ENCODE results near the gene ZFP36L1.

ZFP36L1 gene

DNA sequence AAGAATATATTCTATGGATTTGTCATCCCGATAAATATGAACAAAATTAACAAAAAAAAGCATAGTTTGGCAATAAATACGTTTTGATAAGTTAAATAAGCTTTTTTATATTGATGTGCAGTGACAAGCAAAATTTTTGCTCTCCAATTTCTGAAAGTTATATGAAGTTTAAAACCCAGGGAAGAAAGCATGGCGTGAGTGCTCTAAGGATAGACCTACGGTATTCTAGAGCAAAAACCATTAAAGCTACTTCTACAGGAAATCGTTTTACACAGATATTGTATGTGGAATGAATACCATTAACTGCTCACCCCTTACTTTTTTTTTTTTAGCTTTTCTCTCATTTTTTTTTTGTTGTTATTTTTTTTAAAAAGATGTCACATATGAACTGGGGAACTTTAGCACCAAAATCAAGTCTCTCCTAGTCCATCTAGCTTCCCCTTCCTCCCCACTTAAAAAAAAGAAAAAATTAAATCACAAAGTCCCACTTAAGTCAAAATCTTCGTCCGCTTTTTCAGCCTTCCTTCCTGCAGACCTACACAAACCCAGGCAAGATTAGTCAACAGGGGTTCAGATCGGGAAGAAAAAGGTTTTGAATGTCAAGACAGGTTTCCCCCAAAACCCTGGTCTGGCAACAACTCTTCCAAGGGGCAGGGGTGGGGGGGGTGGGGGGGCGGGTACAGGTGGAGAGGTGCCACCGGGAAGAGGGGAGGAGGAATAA lies 4.4 kb downstream of the ZFP36L1 start:
- in situ Hi-C loops (cut with MboI; ENCODE audit: low sequenced_read_pairs): no loop called here
- H3K4me3 ChIP-seq: no peak overlapping the region
- H3K4me1 ChIP-seq: peaks cover 5% of the 10 kb centered on the region
- no peak for DNase-seq (ENCODE audit: low spot score in 2 of 2)
- H3K27me3 ChIP-seq (ENCODE audit: low read depth): no peaks in the 10 kb centered on the region
- H3K9me3 ChIP-seq: no peaks in the 10 kb centered on the region
- H3K36me3 ChIP-seq (replicated peaks): peaks cover 20% of the 10 kb centered on the region

DNA sequence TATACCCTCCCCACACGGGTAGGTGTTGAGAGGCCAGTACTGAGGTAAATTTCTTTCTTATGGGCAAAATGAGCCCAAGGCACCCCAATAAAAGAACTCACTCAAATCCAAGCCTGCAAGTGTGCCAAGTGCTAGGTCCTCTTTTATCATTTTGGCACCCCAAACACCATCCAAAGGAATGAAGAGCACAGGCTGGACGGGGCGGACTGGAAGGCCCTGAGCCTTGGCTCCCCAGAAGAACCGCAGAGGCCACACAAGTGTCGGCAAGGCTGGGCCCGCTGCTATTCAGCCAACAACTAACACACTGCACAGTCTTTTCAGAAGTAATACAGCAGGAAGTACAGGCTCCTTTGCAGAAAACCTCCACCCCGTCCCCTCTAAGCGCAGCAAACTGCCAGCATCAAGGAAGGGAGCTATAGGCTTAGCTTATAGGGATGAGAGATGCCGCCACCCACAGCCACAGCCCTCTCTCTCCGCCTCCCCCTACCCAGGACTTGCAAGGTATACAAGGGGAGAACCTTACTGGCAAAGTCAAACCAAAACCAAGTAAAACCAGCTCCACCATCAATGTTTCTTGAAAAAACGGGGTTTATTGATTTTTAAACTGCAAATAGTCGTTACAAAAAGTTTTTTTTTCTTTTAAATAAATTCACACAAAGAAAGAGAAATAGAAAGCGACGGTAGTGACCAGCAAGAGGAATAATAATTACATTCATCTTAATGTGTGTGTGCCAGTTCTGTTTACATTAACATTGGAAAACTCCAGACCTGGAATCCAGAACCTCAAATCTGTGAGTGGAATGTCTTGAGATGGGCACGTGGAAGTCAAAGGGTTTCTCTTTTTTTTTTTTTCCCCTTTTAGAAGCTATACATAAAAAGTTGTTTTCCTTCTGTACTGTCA lies 5.5 kb downstream of the ZFP36L1 start:
- DNase-seq (ENCODE audit: low spot score in 2 of 2): no peak
- Histone ChIP-seq H3K4me1 (peaks cover 5% of the 10 kb centered on the region), H3K36me3 (replicated peaks) (peaks cover 20% of the 10 kb centered on the region), H3K27me3 (ENCODE audit: low read depth) (no peaks in the 10 kb centered on the region), H3K9me3 (no peaks in the 10 kb centered on the region), H3K4me3 (no peak overlapping the region)
- in situ Hi-C loops (cut with MboI; ENCODE audit: low sequenced_read_pairs): no loop called here

DNA sequence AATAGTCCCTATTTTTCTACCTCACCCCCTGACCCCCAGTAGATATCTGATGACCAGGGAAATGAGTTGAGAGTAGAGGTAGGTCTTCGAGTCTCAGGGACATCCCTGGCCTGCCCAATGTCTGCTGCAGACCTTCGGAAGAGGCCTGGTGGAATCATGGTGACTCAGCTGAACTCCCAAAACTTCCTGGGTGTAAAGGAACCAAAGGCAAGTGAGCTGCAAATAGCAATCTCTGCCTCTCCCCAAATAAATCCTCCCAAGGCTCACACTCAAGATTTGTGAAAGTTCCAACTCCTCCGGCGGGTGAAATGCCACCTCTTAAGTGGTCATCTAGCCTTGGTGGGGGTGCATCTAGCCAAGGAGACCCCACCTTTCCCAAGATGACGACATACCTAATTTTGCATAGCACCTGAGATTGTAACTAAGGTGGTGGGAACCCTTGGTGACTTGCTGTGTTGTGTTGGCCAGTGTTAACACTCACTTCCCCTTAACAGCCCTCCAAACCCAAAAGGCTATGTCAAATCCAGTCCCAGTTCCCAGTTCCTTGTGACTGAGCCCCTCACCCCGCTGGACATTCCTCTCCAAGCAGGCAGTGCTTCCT lies 6.3 kb downstream of the ZFP36L1 start:
- H3K4me3 ChIP-seq: no peak overlapping the region
- H3K4me1 ChIP-seq: peaks cover 5% of the 10 kb centered on the region
- DNase-seq (ENCODE audit: low spot score in 2 of 2): no peak
- H3K27me3 ChIP-seq (ENCODE audit: low read depth): no peaks in the 10 kb centered on the region
- H3K9me3 ChIP-seq: no peaks in the 10 kb centered on the region
- in situ Hi-C loops (cut with MboI; ENCODE audit: low sequenced_read_pairs): no loop called here
- peaks cover 20% of the 10 kb centered on the region for H3K36me3 ChIP-seq (replicated peaks)

GRCh38 chr14:68785534-68786490 lies 7.1 kb downstream of the ZFP36L1 start:
- peaks cover 3% of the 10 kb centered on the region; the same call in 1 of the 2 replicates for H3K4me1 ChIP-seq
- H3K9me3 ChIP-seq: no peaks in the 10 kb centered on the region
- H3K4me3 ChIP-seq: no peak overlapping the region
- in situ Hi-C loops (cut with MboI; ENCODE audit: low sequenced_read_pairs): no loop called here
- no peak for DNase-seq (ENCODE audit: low spot score in 2 of 2)
- H3K36me3 ChIP-seq (replicated peaks): peaks cover 20% of the 10 kb centered on the region
- H3K27me3 ChIP-seq (ENCODE audit: low read depth): no peaks in the 10 kb centered on the region

- no peaks in the 10 kb centered on the region for H3K9me3 ChIP-seq
- in situ Hi-C loops (cut with MboI; ENCODE audit: low sequenced_read_pairs): no loop called here
- peaks cover 3% of the 10 kb centered on the region; the same call in 1 of the 2 replicates for H3K4me1 ChIP-seq
- H3K36me3 ChIP-seq (replicated peaks): peaks cover 19% of the 10 kb centered on the region
- DNase-seq (ENCODE audit: low spot score in 2 of 2): no peak
- H3K4me3 ChIP-seq: no peak overlapping the region
- no peaks in the 10 kb centered on the region for H3K27me3 ChIP-seq (ENCODE audit: low read depth)
Measured at GRCh38 chr14:68784978-68785533, 7.8 kb downstream of the ZFP36L1 start.

- Histone ChIP-seq H3K36me3 (replicated peaks) (peaks cover 12% of the 10 kb centered on the region), H3K4me1 (peaks cover 3% of the 10 kb centered on the region; the same call in 1 of the 2 replicates), H3K4me3 (no peak overlapping the region), H3K9me3 (no peaks in the 10 kb centered on the region), H3K27me3 (ENCODE audit: low read depth) (no peaks in the 10 kb centered on the region)
- no peak for DNase-seq (ENCODE audit: low spot score in 2 of 2)
- in situ Hi-C loops (cut with MboI; ENCODE audit: low sequenced_read_pairs): no loop called here
Measured at GRCh38 chr14:68784226-68784910, 8.5 kb downstream of the ZFP36L1 start.

DNA sequence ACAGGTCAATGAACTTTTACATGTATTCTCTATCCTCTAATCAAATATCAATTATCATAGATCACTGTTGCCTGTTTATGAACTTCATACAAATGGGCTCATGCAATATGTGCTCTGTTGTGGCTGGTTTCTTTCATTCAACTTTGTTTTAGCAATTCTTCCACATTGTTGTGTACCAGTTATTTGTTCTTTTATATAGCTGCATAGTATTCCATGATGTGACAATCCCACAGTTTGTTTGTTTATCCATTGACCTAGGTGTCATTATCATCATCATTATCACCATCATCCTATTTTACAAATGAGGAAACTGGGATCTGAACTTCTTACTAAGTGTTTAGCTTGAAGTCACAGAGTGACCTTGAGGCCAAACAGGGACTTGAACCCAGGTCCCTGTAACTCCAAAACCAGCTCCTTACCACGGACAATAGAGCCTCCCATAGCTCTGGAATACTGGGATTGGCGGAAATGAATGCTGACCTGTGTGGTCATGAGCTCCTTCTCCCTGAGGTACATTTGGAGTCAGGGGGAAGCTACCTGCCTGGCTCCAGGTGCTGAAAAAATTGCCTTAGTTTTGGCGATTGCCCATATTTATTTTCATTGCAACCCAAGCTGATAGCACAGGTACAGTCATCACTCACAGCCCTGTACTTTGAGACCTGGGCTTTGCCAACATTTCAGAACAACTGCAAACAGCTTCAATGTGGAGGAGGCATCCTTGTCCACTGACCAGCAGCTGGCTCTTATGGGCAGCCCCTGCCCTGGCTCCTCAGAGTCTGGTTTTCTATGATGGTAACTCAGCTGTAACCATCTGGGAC lies 9.2 kb downstream of the ZFP36L1 start:
- no peak for DNase-seq (ENCODE audit: low spot score in 2 of 2)
- peaks cover 8% of the 10 kb centered on the region for H3K36me3 ChIP-seq (replicated peaks)
- H3K4me3 ChIP-seq: no peak overlapping the region
- no peaks in the 10 kb centered on the region for H3K27me3 ChIP-seq (ENCODE audit: low read depth)
- no peaks in the 10 kb centered on the region for H3K9me3 ChIP-seq
- peaks cover 4% of the 10 kb centered on the region for H3K4me1 ChIP-seq
- in situ Hi-C loops (cut with MboI; ENCODE audit: low sequenced_read_pairs): no loop called here

GRCh38 chr14:68782091-68782981 lies 10.5 kb downstream of the ZFP36L1 start:
- Histone ChIP-seq H3K9me3 (no peaks in the 10 kb centered on the region), H3K36me3 (replicated peaks) (no peaks in the 10 kb centered on the region; the same call in 1 of the 2 replicates), H3K4me1 (peaks cover 9% of the 10 kb centered on the region), H3K4me3 (no peak overlapping the region), H3K27me3 (ENCODE audit: low read depth) (no peaks in the 10 kb centered on the region)
- DNase-seq (ENCODE audit: low spot score in 2 of 2): no peak
- in situ Hi-C loops (cut with MboI; ENCODE audit: low sequenced_read_pairs): no loop called here

GRCh38 chr14:68781161-68782021 lies 11.5 kb downstream of the ZFP36L1 start:
- in situ Hi-C loops (cut with MboI; ENCODE audit: low sequenced_read_pairs): no loop called here

GRCh38 chr14:68780358-68781160 lies 12.3 kb downstream of the ZFP36L1 start:
- Histone ChIP-seq H3K4me1 (peaks cover 9% of the 10 kb centered on the region), H3K9me3 (no peaks in the 10 kb centered on the region), H3K4me3 (no peak overlapping the region), H3K27me3 (ENCODE audit: low read depth) (no peaks in the 10 kb centered on the region), H3K36me3 (replicated peaks) (no peaks in the 10 kb centered on the region)
- in situ Hi-C loops (cut with MboI; ENCODE audit: low sequenced_read_pairs): no loop called here
- no peak for DNase-seq (ENCODE audit: low spot score in 2 of 2)

More at GRCh38 chr14:68781161-68782021, 11.5 kb downstream of the ZFP36L1 start:
- no peak for DNase-seq (ENCODE audit: low spot score in 2 of 2)
- no peaks in the 10 kb centered on the region for H3K27me3 ChIP-seq (ENCODE audit: low read depth)
- H3K9me3 ChIP-seq: no peaks in the 10 kb centered on the region
- no peak overlapping the region for H3K4me3 ChIP-seq
- no peaks in the 10 kb centered on the region for H3K36me3 ChIP-seq (replicated peaks)
- peaks cover 9% of the 10 kb centered on the region for H3K4me1 ChIP-seq
